Neural progenitor cell (in vitro differentiated cells): ENCODE measurements around the gene TOR1A.

Experiments used
- EZH2 ChIP-seq: fragments of 200-600 bp; sonication (generic); IDR thresholded peaks from 2 replicates; pipeline ENCODE4 v1.6.1; 2017; ENCODE audit warnings: antibody characterized with exemption, mild to moderate bottlenecking, moderate library complexity
- EZH2phosphoT487 ChIP-seq: fragments of 200-600 bp; sonication (generic); IDR thresholded peaks from 2 replicates; pipeline ENCODE4 v1.6.1; 2017; ENCODE audit warnings: antibody characterized with exemption
- TF ChIP-seq, protein P1 (sequence below): fragments of 200-600 bp; sonication (generic); IDR thresholded peaks from 2 replicates; pipeline ENCODE4 v1.5.1; 2017; ENCODE audit warnings: antibody characterized with exemption, mild to moderate bottlenecking

DNA sequence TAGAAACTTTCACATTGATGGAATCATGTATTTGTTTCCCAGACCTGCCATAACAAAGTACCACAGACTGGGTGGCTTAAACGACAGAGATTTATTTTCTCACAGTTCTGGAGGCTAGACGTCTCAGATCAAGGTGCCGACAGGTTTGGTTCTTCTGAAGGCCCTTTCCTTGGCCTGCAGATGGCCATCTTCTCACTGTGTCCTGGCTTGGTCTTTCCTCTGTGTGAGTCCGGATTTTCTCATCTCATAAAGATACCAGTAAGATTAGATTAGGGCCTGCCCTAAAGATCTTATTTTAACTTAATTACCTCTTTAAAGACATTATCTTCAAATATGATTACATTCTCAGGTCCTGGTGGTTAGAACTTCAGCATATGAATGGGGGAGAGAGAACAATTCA lies 17.1 kb upstream of the TOR1A start:
- TF ChIP-seq, protein P1, sequence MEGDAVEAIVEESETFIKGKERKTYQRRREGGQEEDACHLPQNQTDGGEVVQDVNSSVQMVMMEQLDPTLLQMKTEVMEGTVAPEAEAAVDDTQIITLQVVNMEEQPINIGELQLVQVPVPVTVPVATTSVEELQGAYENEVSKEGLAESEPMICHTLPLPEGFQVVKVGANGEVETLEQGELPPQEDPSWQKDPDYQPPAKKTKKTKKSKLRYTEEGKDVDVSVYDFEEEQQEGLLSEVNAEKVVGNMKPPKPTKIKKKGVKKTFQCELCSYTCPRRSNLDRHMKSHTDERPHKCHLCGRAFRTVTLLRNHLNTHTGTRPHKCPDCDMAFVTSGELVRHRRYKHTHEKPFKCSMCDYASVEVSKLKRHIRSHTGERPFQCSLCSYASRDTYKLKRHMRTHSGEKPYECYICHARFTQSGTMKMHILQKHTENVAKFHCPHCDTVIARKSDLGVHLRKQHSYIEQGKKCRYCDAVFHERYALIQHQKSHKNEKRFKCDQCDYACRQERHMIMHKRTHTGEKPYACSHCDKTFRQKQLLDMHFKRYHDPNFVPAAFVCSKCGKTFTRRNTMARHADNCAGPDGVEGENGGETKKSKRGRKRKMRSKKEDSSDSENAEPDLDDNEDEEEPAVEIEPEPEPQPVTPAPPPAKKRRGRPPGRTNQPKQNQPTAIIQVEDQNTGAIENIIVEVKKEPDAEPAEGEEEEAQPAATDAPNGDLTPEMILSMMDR: no peak
- no peak for TF ChIP-seq EZH2
- TF ChIP-seq EZH2phosphoT487: no peak
